HG02973 (cell line): ENCODE results near the gene KLHL20.
A peak's percentile ranks its signal among the peaks of the same experiment; 100 is the strongest.
"Not testable (repeated sequence)": the region's sequence is repeated elsewhere in the genome, so short reads cannot be mapped to it uniquely, and the experiment has no call there.

Experiments used
- ATAC-seq: cut with Tn5 transposase; IDR thresholded peaks from one replicate; pipeline ENCODE4 v1.9.1; 2021; ENCODE audit warnings: moderate library complexity; ENCODE audit not compliant: unreplicated experiment

Gene KLHL20

DNA sequence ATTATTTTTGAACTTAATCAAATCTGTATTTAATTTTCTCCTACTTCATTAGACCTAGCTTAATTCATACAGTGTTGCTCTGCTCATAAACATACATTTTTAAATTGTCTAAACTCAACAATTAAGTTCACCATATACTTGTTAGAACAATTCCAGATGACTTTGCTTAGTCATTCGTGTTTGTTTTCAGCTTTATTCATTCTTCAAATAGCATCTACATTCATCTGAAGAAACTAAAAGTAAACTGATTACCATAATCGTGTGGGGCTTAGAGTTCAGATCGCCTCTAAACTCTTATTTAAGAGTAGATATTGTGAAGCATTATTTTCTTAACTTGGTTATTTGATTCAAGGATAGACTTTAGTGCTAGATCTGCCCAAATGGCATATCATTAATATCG lies 34.4 kb downstream of the KLHL20 start:
- no peak for ATAC-seq

DNA sequence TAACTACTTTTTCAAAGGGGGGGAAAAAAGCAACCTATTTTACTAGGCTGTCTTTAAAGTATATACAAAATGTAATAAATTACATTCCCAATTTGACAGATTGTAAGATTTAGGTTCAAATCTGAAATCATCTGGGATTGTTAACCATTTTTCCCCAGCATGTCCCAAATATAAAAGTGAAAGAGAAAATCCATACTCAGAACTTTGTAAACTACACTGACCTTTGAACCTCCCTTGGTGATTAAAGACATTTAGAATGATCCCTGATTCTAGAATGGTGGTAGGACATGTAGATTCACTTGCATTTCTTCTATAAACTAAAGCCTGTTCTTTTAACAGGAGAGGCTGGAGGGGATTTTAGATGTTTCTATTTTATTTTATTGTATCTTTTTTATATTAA lies 39.0 kb downstream of the KLHL20 start:
- ATAC-seq, result no peak

DNA sequence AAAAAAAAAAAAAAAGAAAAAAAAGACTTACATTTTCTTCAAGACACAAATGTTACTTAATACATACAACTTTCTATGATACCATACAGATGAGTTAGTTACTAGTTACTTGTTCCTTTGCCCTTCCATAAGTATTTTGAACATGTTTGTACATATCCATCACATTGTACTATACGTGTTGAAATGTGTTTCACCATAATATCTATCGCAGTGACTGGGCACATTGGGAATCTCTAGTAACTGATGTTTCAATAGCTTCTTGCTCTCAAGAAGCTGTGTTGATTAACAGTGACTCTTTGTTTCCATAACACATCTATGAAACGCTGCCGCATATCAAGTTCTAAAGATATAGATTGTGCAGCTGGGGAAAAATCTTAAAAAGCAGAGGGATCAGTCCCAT lies 42.9 kb downstream of the KLHL20 start:
- no peak for ATAC-seq

DNA sequence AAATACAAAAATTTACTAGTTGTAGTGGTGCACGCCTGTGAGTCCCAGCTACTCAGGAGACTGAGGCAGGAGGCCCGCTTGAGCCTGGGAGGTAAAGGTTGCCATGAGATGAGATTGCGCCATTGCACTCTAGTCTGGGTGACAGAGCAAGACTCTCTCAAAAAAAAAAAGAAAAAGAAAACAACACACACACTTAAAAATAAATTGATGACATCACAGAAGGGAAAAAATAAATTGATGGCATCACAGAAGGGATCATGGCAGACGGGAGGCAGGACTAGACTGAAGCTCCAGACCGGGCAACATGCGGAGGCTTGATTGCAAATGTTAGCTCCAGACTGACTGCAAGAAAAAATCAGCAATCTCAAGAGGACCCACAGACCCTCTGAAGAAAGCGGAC lies 43.3 kb downstream of the KLHL20 start:
- ATAC-seq, result no peak

DNA sequence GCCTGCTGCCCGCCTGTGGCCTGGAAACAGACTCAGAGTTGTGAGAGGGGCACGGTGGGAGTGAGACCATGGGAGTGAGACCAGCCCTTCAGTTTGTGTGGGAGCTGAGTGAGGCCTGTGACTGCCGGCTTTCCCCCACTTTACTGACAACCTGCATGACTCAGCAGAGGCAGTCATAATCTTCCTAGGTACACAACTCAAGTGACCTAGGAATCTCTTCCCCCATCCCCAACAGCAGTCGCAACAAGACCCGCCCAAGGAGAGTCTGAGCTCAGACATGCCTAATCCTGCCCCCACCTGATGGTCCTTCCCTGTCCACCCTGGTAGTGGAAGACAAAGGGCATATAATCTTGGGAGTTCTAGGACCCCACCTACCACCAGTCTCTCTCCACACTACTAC lies 44.2 kb downstream of the KLHL20 start:
- no peak for ATAC-seq

DNA sequence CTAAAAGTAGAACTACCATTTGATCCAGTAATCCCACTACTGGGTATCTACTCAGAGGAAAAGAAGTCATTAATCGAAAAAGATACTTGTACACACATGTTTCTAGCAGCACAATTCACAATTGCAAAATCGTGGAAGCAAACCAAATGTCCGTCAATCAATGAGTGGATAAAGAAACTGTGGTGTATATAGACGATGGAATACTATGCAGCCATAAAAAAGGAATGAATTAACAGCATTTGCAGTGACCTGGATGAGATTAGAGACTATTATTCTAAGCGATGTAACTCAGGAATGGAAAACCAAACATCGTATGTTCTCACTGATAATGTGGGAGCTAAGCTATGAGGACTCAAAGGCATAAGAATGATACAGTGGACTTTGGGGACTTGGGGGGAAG lies 49.5 kb downstream of the KLHL20 start:
- not testable (repeated sequence) for ATAC-seq

DNA sequence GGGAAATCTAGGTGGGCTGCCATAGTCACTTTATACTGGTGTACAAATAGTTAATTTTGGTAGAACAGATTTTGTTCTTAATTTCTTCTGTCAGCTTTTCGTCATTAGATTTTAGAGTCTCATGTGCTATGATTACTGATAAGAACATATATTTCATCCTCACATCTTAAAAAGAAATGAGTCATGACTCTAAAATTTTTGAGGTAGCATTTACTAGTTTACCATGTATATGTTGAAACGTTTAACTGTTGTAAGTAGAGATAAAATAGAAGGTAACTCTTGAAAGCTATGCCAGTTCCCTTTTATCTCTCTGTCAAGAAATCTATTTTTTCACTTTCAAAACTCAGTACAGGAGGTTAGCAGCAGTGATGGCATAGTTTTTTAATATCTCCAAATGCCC lies 53.4 kb downstream of the KLHL20 start:
- ATAC-seq, result no peak

DNA sequence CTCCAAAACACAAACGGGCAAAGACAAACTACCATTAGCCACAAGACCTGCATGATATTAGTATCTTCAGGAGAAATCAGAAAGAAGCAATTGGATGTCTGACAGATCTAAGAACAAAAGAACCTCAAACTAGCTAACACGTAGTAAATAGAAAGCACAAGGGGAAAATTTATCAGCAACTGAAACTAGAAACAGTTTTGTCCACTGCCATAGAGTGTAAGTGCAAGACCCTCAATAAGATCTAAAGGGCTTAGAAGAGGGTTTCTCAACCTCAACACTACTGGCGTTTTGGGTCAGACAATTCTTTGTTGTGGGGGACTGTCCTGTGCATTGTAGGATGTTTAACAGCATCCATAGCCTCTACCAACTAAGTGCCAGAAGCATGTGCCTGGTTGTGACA lies 54.0 kb downstream of the KLHL20 start:
- ATAC-seq, result no peak

DNA sequence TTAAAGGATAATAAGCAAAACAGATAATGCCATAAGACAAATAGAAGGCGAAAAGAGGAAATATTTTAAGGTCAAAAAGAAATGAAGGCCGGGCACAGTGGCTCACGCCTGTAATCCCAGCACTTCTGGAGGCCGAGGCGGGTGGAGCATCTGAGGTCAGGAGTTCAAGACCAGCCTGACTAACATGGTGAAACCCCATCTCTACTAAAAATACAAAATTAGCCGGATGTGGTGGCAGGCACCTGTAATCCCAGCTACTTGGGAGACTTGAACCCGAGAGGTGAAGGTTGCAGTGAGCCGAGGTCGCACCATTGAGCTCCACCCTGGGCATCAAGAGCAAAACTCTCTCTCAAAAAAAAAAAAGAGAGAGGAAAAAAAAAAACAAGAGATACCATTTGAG lies 55.5 kb downstream of the KLHL20 start:
- not testable (repeated sequence) for ATAC-seq

DNA sequence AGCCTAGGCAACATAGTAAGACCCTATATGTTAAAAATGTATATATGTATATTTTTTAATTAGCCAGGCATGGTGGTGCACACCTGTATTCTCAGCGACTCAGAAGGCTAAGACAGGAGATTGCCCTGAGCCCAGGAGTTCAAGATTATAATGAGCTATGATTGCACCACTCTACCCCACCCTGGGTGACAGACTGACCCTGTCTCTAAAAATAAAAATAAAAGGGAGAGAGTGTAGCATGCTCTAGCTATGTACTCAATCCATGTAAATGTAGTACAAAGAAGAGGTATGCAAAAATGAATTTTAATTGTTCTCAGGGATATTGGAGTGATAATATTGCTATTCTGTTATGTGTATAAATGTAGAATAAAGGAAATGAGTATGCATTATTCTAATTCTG lies 56.8 kb downstream of the KLHL20 start:
- ATAC-seq, result no peak

DNA sequence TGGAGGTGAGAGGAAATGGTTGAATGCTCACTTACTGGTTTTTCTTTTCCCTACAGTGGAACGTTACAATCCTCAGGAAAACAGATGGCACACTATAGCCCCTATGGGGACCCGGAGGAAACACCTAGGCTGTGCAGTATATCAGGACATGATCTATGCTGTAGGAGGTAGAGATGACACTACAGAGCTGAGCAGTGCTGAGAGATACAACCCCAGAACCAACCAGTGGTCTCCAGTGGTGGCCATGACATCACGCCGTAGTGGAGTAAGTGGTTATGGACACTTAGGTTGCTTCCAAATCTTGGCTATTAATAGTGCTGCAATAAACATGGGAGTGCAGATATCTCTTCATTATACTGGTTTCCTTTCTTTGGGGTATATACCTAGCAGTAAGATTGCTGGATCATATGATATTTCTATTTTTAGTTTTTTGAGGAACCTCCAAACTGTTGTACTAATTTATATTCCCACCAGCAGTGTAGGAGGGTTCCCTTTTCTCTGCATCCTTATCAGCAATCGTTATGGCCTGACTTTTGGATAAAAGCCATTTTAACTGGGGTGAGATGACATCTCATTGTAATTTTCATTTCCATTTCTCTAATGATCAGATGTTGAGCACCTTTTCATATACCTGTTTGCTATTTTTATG lies 60.9 kb downstream of the KLHL20 start:
- ATAC-seq, result no peak

DNA sequence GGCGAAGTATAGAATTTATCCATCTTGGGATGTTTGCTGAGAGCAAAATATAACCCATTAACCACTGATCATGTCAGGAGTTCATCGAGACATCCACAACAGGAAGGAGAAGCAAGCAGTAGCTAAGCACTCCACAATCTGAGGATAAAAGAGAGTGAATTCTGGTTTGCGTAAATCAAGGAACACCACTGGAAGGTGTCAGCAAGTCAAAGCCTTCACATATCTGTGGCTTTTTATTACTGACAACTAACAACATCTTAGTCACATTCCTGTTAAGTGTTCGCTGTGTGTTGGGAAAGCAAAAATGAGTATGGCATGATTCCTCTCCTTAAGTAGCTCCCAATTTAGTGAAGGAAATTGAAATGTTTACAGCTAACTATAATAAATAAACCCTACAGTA lies 65.2 kb downstream of the KLHL20 start:
- no peak for ATAC-seq

DNA sequence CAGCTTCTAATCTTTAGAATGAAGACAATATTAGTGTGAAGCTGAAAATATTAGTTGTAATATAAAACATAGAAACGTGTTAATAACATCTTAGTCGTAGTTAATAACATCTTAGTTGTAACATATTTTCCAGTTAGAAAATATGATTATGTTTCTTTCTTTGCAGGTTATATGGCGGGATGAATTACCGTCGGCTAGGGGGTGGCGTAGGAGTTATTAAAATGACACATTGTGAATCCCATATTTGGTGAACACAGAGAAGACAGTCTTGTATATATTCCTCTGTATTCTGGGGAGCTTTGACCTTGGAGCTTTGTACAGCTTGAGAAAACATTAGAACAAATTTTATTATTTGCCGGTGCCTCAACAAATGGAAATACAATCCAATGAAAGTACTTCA lies 70.2 kb downstream of the KLHL20 start:
- no peak for ATAC-seq

DNA sequence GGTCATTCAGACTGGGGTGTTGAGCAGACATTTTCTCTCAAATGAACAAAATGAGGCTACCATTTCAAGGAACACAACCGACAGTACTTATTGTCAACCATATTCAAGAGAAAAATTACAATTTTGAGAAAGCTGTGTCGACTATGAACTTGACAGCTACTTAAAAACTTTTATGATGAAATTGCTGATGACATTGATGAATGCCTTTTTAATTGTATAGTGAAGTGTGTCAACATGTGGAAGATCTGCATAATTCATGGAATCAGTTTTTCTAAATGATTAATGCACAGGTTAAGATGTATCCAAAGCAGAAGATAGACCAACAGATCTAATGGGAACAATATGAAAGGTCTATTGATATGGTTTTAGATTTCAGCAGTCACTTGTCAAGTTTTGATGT lies 75.1 kb downstream of the KLHL20 start:
- ATAC-seq, result no peak

DNA sequence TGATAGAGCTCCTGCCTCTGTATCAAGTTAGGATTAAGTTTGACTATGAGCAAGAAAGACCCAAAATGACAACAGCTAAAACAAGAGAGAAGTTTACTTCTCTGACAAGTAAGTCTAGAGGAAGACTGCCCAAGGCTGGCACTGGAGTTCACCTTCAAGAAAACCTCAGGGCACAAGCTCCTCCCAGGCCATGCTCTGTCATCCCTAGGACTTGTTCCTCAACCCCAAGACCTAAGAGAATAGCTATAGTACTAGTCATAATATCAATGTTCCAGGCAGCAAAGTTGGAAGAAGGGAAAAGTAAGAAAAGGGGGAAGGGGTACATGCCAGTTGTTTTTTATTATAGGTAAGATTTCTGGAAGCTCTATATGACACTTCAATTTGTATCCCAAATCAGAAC lies 83.3 kb downstream of the KLHL20 start:
- no peak for ATAC-seq

DNA sequence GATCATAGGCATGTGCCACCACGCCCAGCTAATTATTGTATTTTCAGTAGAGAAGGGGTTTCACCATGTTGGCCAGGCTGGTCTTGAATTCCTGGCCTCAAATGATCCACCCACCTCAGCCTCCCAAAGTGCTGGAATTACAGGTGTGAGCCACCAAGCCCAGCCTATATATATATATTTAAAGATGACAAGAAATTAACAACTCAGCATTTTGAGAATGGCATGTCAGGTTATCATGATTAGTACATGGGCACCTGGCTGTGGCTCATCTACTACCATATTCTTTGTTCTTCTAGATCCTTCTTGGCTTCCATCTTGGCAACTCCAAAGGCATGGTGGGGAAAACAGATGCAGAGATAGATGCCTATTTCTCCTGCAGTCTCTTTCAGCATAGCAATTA lies 85.2 kb downstream of the KLHL20 start:
- ATAC-seq, result not testable (repeated sequence)

DNA sequence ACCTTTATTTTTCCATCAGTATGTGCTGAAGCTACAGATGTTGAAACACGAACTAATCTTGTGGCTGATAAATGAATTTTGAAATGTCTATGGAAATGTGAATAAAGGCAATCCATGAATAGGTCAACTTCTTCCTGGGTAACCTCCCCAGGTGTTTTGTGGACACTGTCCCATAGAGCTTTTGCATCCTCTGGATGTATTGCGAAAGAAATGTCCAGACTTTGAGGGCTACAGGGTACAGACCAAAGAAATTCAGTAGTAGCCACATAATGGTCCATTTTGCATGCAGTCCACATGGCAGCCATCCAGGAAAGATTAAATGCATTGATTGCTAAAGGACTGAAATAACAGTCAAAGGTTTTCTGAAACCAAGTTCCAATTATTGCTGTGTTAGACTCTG lies 88.2 kb downstream of the KLHL20 start:
- no peak for ATAC-seq

DNA sequence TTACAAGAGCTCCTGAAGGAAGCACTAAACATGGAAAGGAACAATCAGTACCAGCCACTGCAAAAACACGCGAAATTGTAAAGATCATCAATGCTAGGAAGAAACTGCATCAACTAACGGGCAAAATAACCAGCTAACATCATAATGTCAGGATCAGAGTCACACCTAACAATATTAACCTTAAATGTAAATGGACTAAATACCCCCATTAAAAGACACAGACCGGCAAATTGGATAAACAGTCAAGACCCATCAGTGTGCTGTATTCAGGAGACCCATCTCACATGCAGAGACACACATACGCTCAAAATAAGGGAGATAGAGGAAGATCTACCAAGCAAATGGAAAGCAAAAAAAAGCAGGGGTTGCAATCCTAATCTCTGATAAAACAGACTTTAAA lies 98.9 kb downstream of the KLHL20 start:
- ATAC-seq, result not testable (repeated sequence)

DNA sequence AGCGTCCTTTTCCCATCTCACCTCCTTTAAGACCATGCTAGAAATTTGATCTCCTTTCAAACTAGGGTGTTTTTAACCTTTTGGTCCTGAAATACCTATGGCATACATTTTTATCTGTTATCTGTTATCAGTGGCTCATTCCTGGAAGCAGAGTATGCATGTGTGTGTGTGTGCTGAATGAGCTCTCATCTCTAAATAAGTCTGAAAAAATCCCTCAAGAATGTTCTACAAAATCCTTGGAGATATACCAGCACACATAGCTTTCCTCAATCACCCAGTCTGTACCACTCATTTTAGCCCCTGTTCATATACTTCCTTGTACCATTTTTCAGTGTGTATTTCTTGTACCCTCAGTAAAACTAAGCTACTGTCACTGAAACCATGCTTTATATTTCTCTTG lies 103.7 kb downstream of the KLHL20 start:
- no peak for ATAC-seq

DNA sequence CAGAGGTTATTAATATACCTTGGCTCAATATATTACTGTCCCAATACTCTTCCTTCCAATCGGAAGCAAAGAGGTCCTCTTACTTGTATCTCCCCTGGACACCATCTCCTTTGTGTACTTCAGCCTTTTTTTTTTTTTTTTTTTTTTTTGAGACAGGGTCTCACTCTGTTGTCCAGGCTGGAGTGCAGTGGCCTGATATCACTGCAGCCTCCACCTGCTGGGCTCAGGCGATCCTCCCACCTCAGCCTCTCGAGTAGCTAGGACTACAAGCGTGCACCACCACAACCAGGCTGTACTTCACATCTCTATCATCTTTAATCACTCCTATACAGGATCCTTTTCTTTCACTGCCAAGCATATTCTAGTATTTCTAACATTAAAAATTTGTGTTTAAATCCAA lies 106.9 kb downstream of the KLHL20 start:
- ATAC-seq, result no peak

DNA sequence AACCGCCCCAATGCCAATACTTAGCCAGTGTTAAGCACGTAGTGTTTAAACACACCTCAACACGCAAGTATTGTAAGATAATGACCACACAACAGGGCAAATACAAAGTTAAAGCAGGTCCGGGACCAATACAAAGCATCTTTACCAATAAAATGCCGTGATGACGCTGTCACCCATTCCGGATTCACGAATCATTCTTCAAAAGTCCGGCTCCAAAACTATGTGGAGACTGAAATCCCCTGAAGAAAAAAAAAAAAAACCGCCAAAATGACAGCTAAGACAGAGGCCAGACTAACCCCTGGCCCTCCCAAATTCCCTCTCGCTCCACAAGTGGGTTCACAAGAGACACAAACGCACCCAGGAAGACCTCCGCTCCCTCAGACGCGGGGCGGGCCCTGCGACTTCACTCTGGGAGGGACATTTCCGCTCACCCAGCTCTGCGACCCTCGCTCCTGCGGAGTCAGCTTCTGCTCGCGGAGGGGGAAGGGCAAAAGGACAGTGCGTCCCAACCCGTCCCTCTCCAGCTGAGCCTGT lies 109.1 kb downstream of the KLHL20 start:
- ATAC-seq, result peak; percentile 40

DNA sequence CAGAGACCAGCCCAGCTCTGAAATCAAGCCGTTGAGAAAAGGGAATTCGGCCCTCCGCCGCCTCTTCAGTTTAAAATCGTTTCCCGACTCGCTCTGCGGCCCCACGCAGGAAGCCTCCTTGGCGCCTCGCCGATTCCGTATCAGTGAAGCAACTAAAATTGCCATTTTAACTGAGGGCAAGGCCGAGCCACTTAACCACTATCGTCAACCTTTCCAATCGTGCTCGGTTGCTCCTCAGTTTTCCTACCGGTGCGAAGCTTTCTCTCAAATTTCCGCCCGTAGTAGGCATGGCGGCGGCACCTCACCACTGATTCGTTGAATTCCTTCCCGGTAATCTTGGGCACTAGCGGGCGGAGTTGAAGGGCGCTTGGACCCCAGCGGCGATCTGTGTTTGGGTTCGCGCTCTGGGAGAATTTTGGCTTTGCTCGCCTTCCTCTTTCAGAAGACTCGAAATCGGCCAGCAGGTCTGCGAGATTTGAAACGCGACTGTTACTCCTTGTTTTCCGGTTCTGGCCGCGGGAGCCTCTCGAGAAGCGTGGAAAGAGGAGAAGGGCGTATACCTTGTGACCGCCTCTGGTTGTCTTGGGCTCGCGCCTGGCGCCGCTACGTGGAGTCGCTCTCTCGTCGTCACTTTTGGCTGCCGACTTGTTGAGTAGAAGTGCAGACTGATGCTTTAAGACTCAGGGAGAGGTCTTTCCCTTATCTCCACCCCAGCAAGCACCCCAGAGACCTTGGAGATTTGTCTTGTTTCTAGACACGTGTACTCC lies 109.7 kb downstream of the KLHL20 start, which contains the start of the genes CENPL and DARS2:
TSS of gene CENPL (minus strand) at position 569 of the 767 bp plus-strand sequence. CDS start 13,584 bp downstream, outside the sequence.
TSS of gene DARS2 (plus strand) at position 359 of the 767 bp plus-strand sequence. CDS start 557 bp downstream, outside the sequence.
- ATAC-seq, result peak; percentile 78
